H1 (cell line): ENCODE measurements around the gene TTC9. TPM values are rescaled to one million over a fixed set of nuclear protein-coding genes. Genes with fewer than 3 reads are reported as not detected.

Experiments used
- GTF2F1 ChIP-seq: IDR thresholded peaks from 2 replicates; pipeline ENCODE4 v1.6.1; 2012; ENCODE audit warnings: low read depth, low read length, improper control_type of control experiment, borderline replicate concordance
- POLR2AphosphoS5 ChIP-seq: IDR thresholded peaks from 2 replicates; pipeline ENCODE4 v1.6.1; 2011; ENCODE audit warnings: low read depth, low read length
- ZNF274 ChIP-seq: IDR thresholded peaks from 2 replicates; pipeline ENCODE4 v1.7.0; 2012; ENCODE audit warnings: low read length, borderline replicate concordance; ENCODE audit errors: extremely low read depth
- polyA plus RNA-seq, 7 experiments: library from polyadenylated mRNA; depleted of rRNA in 3 of 7; stranded (reverse) in 5 of 7; unstranded in 2 of 7; fragments of >200 nt in 5 of 7; fragments of 200-250 nt in 2 of 7; gene quantifications; 1 replicate in 5 of 7; 2 replicates in 1 of 7; 4 replicates in 1 of 7; pipeline versions ENCODE4 v1.2.1 to v1.2.3, GENCODE V29; 2011 to 2013; ENCODE audit warnings: missing spikeins in 2 of 7, mixed read lengths in 2 of 7
- total RNA-seq: library from RNA; stranded (reverse); fragmentation: NEBNext Ultra II Directional; extraction: Animal tissue kit (Norgen Biotek cat#: 25700); gene quantifications from 2 replicates; pipeline ENCODE4 v1.2.1, GENCODE V29; 2021

The TTC9 gene
- total and polyA plus RNA-seq, 2 of the 8 experiments (the other 6 are each of a cell fraction or from before 2014, with no cell fraction given), result 21.0 to 29.5 TPM

DNA sequence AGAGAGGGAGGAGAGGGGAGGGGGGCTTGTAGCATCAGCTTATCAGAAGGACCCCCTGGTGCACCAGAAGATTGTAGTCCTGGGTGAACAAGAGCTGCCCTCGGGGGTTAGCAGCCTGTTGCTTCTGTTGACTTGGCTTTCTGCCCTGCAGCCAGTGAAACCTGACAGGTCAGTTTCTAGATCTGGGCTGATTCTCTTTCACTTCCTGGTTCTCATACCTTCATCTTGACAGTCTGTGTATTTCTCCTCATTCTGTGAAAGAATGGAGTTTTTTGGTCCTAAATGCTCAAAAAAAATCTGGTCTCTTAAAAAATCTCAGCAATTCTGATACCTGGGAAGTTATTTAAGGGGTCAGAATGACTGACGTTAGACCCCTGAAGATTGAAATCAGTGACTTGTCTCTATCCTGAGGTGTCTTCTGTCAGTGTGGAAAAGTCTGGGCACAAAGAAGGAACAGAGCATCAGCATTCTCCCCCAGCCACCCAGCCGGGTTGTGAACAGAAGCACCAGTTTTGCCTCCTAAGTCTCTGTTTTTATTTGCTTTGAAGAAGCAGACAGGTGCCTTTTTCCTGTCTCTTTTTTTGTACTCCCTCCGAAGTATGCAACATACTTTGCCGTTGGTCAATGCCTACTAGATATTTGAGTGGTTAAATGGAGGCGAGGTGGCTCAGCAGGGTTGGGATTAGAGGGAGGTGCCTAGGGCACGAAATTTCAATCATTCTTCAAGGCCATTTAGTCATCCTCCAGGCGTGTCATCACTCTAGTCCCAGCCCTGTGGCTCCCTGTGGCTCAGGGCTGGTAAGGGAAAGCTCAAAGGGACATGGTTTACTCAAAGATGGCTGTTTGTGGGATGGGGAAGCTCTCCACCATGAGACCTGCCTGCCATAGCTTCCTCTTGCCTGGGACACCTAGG, 24.0 kb downstream of the TTC9 start (continued):
- TF ChIP-seq GTF2F1 (no peak), POLR2AphosphoS5 (no peak), ZNF274 (no peak)
- TF ChIP-seq, all 59 proteins: peak for 0
